ENCODE measurements around the gene C16orf74.

DNA sequence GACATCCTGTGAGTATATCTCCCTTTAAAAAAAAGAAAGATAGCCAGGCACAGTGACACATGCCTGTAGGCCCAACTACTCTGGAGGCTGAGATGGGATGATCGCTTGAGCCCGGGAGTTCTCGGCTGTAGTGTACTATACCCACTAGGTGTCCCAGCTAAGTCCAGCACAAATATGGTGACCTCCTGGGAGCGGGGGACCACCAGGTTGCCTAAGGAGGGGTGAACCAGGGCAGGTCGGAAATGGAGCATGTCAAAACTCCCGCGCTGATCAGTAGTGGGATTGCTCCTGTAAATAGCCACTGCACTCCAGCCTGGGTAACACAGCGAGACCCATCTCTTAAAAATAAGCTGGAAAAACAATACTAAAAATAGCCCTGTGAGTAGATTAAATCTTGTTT is 91.6 kb downstream of the C16orf74 start:
- no peak for TF ChIP-seq POLR2AphosphoS5 (IDR thresholded peaks at IDR 0.05; ENCODE audit: borderline replicate concordance, low read depth, low read length)
- TF ChIP-seq FOXP2 (optimal IDR thresholded peaks at IDR 0.05; ENCODE audit: control extremely low read depth, extremely low read length, insufficient read depth), result no peak
- TF ChIP-seq EZH2 (IDR thresholded peaks at IDR 0.05), result no peak

Measured in SK-N-MC (cell line).